Measurements from ENCODE around the gene GTF2I.

- TF ChIP-seq CTCF (conservative IDR thresholded peaks at IDR 0.05; ENCODE audit: low read depth, low read length) (no peak), EZH2 (IDR thresholded peaks at IDR 0.05; ENCODE audit: low read length, unreplicated experiment) (no peak)
Observed at GRCh38 chr7:74653686-74654181, 3.8 kb upstream of the GTF2I start.

Data from PC-3 (cell line).